ENCODE measurements around the gene RPS16. TPM values are rescaled to one million over a fixed set of nuclear protein-coding genes. Genes with fewer than 3 reads are reported as not detected.

RPS16 gene
- total and polyA plus RNA-seq, 9 of the 15 experiments (the other 6 are each of a cell fraction or from before 2014, with no cell fraction given) = 82.6 to 3,671 (median 2,204) TPM

DNA sequence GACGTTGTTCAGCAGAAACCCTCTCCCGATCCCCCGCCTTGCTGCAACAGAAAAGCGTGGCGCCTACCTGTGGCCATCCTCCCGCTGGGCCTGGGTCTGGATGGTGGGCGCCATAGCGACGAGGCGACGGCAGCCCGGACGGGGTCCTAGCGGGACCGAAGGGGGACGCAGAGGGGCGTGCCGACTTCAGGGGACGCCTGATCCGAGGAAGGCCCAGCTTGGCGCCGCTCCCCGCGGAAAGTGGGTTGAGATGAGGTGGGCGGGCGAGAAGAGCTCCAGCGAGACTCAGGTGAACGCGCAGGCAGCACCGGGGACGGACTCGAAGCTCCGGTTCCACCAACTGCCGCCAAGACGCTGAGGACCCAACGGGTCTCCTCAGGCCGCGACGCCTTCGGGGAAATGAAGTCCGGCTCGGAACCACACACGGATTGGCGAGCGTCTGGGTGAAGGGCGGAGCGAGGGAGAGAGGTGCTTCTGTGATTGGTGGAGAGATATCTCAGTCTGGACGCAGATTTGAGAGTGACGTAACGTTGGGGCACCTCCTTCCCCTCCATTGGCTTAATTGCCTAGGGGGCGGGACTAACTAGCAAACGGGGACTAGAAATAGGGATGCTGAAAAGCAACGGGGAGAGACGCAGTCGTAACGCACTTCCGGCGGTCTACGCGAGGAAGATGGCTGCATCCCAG lies 44.9 kb downstream of the RPS16 start, which contains the start of the genes MED29 and PAF1 (continued):
- TF ChIP-seq BCL6 (CRISPR knock-in tag; IDR thresholded peaks at IDR 0.05) = no peak
- TF ChIP-seq MED1 (CRISPR knock-in tag; IDR thresholded peaks at IDR 0.05; ENCODE audit: borderline replicate concordance) = no peak
- no peak for TF ChIP-seq SRSF9 (IDR thresholded peaks at IDR 0.05; ENCODE audit: borderline replicate concordance, low read depth, low read length)
- TF ChIP-seq BRF1 (IDR thresholded peaks at IDR 0.05; ENCODE audit: borderline replicate concordance, extremely low read depth, insufficient read length) = no peak
- 0 out of 2 replicates have a peak, but pooled peaks have one; percentile 20 for TF ChIP-seq MIER1 (IDR thresholded peaks at IDR 0.05; ENCODE audit: low read depth)
- no peak for TF ChIP-seq KLF6 (CRISPR knock-in tag; IDR thresholded peaks at IDR 0.05; ENCODE audit: borderline replicate concordance)
- no peak for TF ChIP-seq CAMTA2 (CRISPR knock-in tag; conservative IDR thresholded peaks at IDR 0.05)
- TF ChIP-seq ZNF79 (CRISPR knock-in tag; IDR thresholded peaks at IDR 0.05; ENCODE audit: low read depth) = no peak
- TF ChIP-seq PKNOX1 (IDR thresholded peaks at IDR 0.05) = peak; percentile 99
- no peak for TF ChIP-seq PURB (CRISPR knock-in tag; IDR thresholded peaks at IDR 0.05; ENCODE audit: low read depth)
- no peak for TF ChIP-seq ZNF3 (CRISPR knock-in tag; IDR thresholded peaks at IDR 0.05)
- TF ChIP-seq CTCFL (IDR thresholded peaks at IDR 0.05; ENCODE audit: borderline replicate concordance, insufficient read depth, low read depth, low read length, poor library complexity, severe bottlenecking) = no peak
- TF ChIP-seq RBBP5 (IDR thresholded peaks at IDR 0.05; ENCODE audit: borderline replicate concordance, insufficient read depth, low read length, poor library complexity, severe bottlenecking) = peak; percentile 83
- 0 out of 2 replicates have a peak, but pooled peaks have one; percentile 11 for TF ChIP-seq ZC3H11A (IDR thresholded peaks at IDR 0.05; ENCODE audit: low read depth, low read length)
- TF ChIP-seq NR2C1 (IDR thresholded peaks at IDR 0.05) = no peak
- TF ChIP-seq NR2C1 (tag; IDR thresholded peaks at IDR 0.05) = peak; percentile 74
- TF ChIP-seq PRMT5 (CRISPR knock-in tag; IDR thresholded peaks at IDR 0.05) = no peak
- TF ChIP-seq THRB (CRISPR knock-in tag; conservative IDR thresholded peaks at IDR 0.05) = 0 out of 2 replicates have a peak, but pooled peaks have one; percentile 11
- TF ChIP-seq STAT5A (IDR thresholded peaks at IDR 0.05; ENCODE audit: borderline replicate concordance, low read length) = no peak
- no peak for TF ChIP-seq MCM7 (IDR thresholded peaks at IDR 0.05)
- TF ChIP-seq TRIM28 (IDR thresholded peaks at IDR 0.05) = 0 out of 2 replicates have a peak, but pooled peaks have one; percentile 31
- TF ChIP-seq, protein P1, sequence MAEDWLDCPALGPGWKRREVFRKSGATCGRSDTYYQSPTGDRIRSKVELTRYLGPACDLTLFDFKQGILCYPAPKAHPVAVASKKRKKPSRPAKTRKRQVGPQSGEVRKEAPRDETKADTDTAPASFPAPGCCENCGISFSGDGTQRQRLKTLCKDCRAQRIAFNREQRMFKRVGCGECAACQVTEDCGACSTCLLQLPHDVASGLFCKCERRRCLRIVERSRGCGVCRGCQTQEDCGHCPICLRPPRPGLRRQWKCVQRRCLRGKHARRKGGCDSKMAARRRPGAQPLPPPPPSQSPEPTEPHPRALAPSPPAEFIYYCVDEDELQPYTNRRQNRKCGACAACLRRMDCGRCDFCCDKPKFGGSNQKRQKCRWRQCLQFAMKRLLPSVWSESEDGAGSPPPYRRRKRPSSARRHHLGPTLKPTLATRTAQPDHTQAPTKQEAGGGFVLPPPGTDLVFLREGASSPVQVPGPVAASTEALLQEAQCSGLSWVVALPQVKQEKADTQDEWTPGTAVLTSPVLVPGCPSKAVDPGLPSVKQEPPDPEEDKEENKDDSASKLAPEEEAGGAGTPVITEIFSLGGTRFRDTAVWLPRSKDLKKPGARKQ (CRISPR knock-in tag; IDR thresholded peaks at IDR 0.05) = no peak
- TF ChIP-seq ZNF76 (CRISPR knock-in tag; IDR thresholded peaks at IDR 0.05; ENCODE audit: borderline replicate concordance) = no peak
- no peak for TF ChIP-seq ZNF165 (CRISPR knock-in tag; IDR thresholded peaks at IDR 0.05; ENCODE audit: borderline replicate concordance)

Data from K562 (cell line).